ENCODE data around the gene TRIM8.

The TRIM8 gene

GRCh38 chr10:102677331-102678067 is 33.2 kb downstream of the TRIM8 start:
- Histone ChIP-seq H3K27ac (ENCODE audit: low read depth, low read length, poor library complexity, severe bottlenecking) (peak overlapping the region; percentile 95), H3K9me2 (ENCODE audit: low read depth, low read length) (no peaks in the 10 kb centered on the region), H3K4me1 (ENCODE audit: insufficient read depth, low read length, severe bottlenecking) (peaks cover 63% of the 10 kb centered on the region), H4K20me1 (ENCODE audit: insufficient read depth, low read length) (no peaks in the 10 kb centered on the region), H3F3A (ENCODE audit: insufficient read depth, low read length) (no peaks in the 10 kb centered on the region), H3K4me2 (ENCODE audit: low read length) (no peak overlapping the region), H3K36me3 (ENCODE audit: insufficient read depth, low read length) (no peaks in the 10 kb centered on the region), H3K9ac (ENCODE audit: low read length) (no peak overlapping the region), H3K79me2 (ENCODE audit: insufficient read depth, low read length) (no peaks in the 10 kb centered on the region), H2AFZ (ENCODE audit: low read length) (no peak overlapping the region), H3K27me3 (ENCODE audit: insufficient read depth, low read length) (no peaks in the 10 kb centered on the region), H3K4me3 (ENCODE audit: low read depth, low read length, poor library complexity, severe bottlenecking) (no peak overlapping the region), H3K9me3 (ENCODE audit: low read length) (no peaks in the 10 kb centered on the region)
- no peak for TF ChIP-seq CTCF (IDR thresholded peaks at IDR 0.05; ENCODE audit: low read length)
- TF ChIP-seq EZH2 (IDR thresholded peaks at IDR 0.05; ENCODE audit: borderline replicate concordance, low read length): no peak

DNA sequence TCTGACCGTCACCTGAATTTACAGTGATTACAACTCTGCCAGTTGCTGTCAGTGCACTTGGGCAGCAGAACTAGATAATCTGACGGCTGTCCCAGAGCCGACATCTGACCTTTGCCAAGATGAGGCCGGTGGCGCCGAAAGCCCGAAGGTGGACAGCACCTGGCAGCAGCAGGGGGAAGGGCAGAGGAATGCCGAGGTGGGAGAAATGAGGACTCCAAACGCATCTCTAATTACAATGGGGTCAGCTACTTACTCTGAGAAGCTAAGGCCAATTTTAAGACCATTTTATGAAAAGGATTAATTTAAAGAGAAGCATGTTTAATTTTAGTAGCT is 33.8 kb downstream of the TRIM8 start:
- no peaks in the 10 kb centered on the region for H3K9me3 ChIP-seq (ENCODE audit: low read length)
- no peaks in the 10 kb centered on the region for H3K9me2 ChIP-seq (ENCODE audit: low read depth, low read length)
- H3K27ac ChIP-seq (ENCODE audit: low read depth, low read length, poor library complexity, severe bottlenecking): peak overlapping the region; percentile 95
- no peak overlapping the region for H3K9ac ChIP-seq (ENCODE audit: low read length)
- no peaks in the 10 kb centered on the region for H3F3A ChIP-seq (ENCODE audit: insufficient read depth, low read length)
- H3K79me2 ChIP-seq (ENCODE audit: insufficient read depth, low read length): no peaks in the 10 kb centered on the region
- no peak overlapping the region for H3K4me3 ChIP-seq (ENCODE audit: low read depth, low read length, poor library complexity, severe bottlenecking)
- H3K27me3 ChIP-seq (ENCODE audit: insufficient read depth, low read length): no peaks in the 10 kb centered on the region
- H3K4me2 ChIP-seq (ENCODE audit: low read length): no peak overlapping the region
- no peaks in the 10 kb centered on the region for H3K36me3 ChIP-seq (ENCODE audit: insufficient read depth, low read length)
- no peaks in the 10 kb centered on the region for H4K20me1 ChIP-seq (ENCODE audit: insufficient read depth, low read length)
- H3K4me1 ChIP-seq (ENCODE audit: insufficient read depth, low read length, severe bottlenecking): peaks cover 62% of the 10 kb centered on the region
- TF ChIP-seq EZH2 (IDR thresholded peaks at IDR 0.05; ENCODE audit: borderline replicate concordance, low read length) (no peak), CTCF (IDR thresholded peaks at IDR 0.05; ENCODE audit: low read length) (no peak)
- H2AFZ ChIP-seq (ENCODE audit: low read length): no peak overlapping the region

DNA sequence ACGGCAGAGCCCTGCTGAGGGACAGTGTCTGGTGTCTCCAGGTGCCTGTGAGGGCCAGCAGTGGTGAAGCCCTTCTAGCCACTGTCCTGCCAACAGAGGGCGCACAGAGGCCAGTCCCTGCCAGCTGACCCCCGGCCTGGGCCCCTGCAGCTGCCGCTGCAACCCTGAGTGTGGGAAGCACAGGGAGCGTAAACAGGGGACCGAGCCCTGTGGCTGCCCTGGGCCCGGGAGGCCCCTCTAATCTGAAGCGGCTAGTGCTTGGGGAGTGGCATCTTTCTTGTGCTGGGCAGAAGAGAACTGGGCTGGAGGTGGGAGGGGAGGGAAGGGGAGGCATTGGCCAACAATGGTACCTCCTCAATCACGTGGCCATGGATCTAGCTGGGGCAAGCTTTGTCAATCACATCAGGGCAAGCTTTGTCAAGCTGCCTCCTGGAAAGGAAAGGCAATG is 34.6 kb downstream of the TRIM8 start:
- no peaks in the 10 kb centered on the region for H3K9me2 ChIP-seq (ENCODE audit: low read depth, low read length)
- peaks cover 53% of the 10 kb centered on the region for H3K4me1 ChIP-seq (ENCODE audit: insufficient read depth, low read length, severe bottlenecking)
- peak overlapping the region; percentile 95 for H3K27ac ChIP-seq (ENCODE audit: low read depth, low read length, poor library complexity, severe bottlenecking)
- TF ChIP-seq EZH2 (IDR thresholded peaks at IDR 0.05; ENCODE audit: borderline replicate concordance, low read length) (no peak), CTCF (IDR thresholded peaks at IDR 0.05; ENCODE audit: low read length) (peak; percentile 46)
- H3K4me3 ChIP-seq (ENCODE audit: low read depth, low read length, poor library complexity, severe bottlenecking): no peak overlapping the region
- no peak overlapping the region for H2AFZ ChIP-seq (ENCODE audit: low read length)
- no peaks in the 10 kb centered on the region for H3K9me3 ChIP-seq (ENCODE audit: low read length)
- H3K79me2 ChIP-seq (ENCODE audit: insufficient read depth, low read length): no peaks in the 10 kb centered on the region
- no peaks in the 10 kb centered on the region for H3K27me3 ChIP-seq (ENCODE audit: insufficient read depth, low read length)
- no peak overlapping the region for H3K9ac ChIP-seq (ENCODE audit: low read length)
- no peaks in the 10 kb centered on the region for H3K36me3 ChIP-seq (ENCODE audit: insufficient read depth, low read length)
- no peaks in the 10 kb centered on the region for H4K20me1 ChIP-seq (ENCODE audit: insufficient read depth, low read length)
- H3K4me2 ChIP-seq (ENCODE audit: low read length): peak overlapping the region; percentile 5; the same call in 1 of the 2 replicates
- H3F3A ChIP-seq (ENCODE audit: insufficient read depth, low read length): no peaks in the 10 kb centered on the region
